Measurements from ENCODE around the gene ERVH48-1.
"Not testable (repeated sequence)": the region's sequence is repeated elsewhere in the genome, so short reads cannot be mapped to it uniquely, and the experiment has no call there.

Gene ERVH48-1

DNA sequence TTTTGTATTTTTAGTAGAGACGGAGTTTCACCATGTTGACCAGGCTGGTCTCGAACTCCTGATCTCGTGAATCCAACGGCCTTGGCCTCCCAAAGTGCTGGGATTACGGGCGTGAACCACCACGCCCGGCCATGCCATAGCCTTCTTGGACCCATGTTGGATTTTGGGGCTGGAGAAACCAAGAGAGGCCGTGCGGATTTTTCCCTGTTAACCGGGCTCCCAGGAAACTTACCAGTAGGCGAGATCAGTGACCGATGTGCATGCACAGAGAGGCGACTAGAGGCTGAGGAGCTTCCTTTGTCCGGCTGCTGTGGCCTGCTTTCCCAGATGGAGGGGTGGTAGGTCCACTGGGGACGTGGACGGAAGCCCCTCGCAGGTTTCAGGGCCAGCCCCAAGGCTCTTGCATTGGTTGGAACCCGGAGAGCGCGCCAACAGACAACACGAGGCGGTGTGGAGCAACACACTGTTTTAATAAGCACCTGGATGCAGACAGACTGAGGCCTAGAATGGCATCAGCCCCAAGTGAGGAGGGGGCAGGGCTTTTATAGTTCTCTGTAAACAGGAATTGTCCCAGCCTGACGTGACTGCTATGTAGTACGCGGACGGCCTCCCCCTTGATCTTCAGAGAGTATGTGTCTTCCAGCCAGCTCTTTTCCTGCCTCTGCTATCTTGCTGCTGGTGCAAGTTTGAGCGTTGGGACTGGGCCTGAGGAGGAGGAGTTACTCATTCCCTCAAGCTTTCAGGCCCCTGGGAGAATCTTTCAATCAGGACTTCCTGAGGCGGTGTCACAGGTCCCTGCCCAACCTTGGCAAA lies at the start of gene ERVH48-1:
TSS of gene ERVH48-1 (minus strand) at position 517 of the 813 bp plus-strand sequence. CDS start 6,624 bp downstream, outside the sequence.
- no peak for DNase-seq (ENCODE audit: extremely low read depth in 1 of 2, low read depth in 1 of 2)

- DNase-seq (ENCODE audit: extremely low read depth in 1 of 2, low read depth in 1 of 2), result peak; percentile 98
Observed at GRCh38 chr21:42973991-42974831, 48.8 kb upstream of the ERVH48-1 start, which contains the start of gene PKNOX1. Gene PKNOX1, plus strand, starts transcription at chr21:42974562. Its CDS starts 29,820 bp downstream, at chr21:43004382.

- DNase-seq (ENCODE audit: extremely low read depth in 1 of 2, low read depth in 1 of 2), result no peak
Observed at GRCh38 chr21:42973309-42973990, 48.0 kb upstream of the ERVH48-1 start.

DNA sequence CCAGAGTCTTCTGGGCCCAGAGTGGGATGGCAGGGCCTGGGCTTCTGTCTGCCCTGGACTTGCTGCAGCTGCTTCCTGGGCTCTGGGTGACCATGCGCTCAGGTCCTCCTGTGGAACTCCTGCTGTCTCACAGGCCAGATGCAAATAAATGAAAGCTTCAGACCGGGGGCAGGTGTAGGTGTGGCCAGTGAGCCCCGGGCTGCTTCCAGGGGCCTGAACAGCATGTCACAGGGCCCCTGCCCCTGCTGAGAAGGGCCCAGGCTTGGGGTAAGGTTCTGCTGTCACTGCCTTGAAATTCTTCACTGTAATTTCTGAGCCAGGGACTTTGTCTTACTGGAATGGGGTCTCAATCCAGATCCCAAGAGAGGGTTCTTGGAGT lies 46.5 kb upstream of the ERVH48-1 start:
- DNase-seq (ENCODE audit: extremely low read depth in 1 of 2, low read depth in 1 of 2), result no peak

- no peak for DNase-seq (ENCODE audit: extremely low read depth in 1 of 2, low read depth in 1 of 2)
Observed at GRCh38 chr21:42970946-42971653, 45.7 kb upstream of the ERVH48-1 start.

- DNase-seq (ENCODE audit: extremely low read depth in 1 of 2, low read depth in 1 of 2), result no peak
Observed at GRCh38 chr21:42969193-42969600, 43.8 kb upstream of the ERVH48-1 start.

GRCh38 chr21:42967616-42968015 lies 42.2 kb upstream of the ERVH48-1 start:
- DNase-seq (ENCODE audit: extremely low read depth in 1 of 2, low read depth in 1 of 2), result not testable (repeated sequence)

DNA sequence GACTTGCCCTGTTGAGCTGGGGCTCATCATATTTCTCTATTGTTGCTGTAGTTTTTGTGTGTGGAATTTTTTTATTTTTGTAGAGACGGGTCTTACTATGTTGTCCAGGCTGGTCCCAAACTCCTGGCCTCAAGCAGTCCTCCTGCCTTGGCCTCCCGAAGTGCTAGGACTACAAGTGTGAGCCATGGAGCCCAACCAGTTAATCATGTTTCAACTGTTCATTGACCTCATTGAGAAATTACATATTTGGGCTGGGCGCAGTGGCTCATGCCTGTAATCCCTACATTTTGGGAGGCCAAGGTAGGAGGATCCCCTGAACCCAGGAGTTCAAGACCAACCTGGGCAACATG lies 39.8 kb upstream of the ERVH48-1 start:
- no peak for DNase-seq (ENCODE audit: extremely low read depth in 1 of 2, low read depth in 1 of 2)

- no peak for DNase-seq (ENCODE audit: extremely low read depth in 1 of 2, low read depth in 1 of 2)
Observed at GRCh38 chr21:42964546-42965210, 39.2 kb upstream of the ERVH48-1 start.

DNA sequence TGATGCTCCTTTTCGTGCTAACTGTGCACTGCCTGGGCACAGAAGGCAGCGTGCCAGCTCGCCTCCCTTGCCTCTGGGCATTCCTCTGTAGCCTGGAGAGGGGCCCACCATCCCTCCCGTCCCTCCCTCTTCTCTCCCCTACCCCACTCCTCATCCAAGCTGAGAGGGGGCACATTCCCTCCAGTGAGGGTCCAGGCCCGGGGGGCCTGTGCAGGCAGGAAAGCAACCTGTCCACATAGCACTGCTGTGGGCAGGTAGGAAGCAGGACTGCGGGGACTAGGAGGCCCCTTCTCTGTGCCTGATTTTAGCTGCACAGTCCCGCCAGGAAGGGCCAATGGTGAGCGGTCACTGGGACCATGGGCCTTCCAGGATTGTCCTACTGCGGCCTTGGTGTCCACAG lies 38.7 kb upstream of the ERVH48-1 start:
- DNase-seq (ENCODE audit: extremely low read depth in 1 of 2, low read depth in 1 of 2), result no peak

- DNase-seq (ENCODE audit: extremely low read depth in 1 of 2, low read depth in 1 of 2), result no peak
Observed at GRCh38 chr21:42962380-42963007, 37.1 kb upstream of the ERVH48-1 start.

DNA sequence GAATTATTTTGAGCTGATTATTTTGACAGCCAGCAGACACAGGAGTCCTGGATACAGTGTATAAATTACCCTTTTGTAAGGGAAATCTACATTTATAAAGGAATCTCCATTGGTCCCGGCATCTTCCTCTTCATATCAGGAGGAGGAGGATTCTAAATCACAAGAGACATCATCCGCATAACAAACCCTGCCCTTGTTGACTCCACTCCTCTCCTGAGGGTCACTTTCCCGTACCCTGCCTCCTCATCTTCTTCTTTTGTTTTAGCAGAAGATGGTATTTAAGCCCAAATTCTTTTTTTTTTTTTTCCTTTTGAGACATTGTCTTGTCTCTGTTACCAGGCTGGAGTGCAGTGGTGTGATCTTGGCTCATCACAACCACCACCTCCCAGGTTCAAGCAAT lies 34.3 kb upstream of the ERVH48-1 start:
- no peak for DNase-seq (ENCODE audit: extremely low read depth in 1 of 2, low read depth in 1 of 2)

DNA sequence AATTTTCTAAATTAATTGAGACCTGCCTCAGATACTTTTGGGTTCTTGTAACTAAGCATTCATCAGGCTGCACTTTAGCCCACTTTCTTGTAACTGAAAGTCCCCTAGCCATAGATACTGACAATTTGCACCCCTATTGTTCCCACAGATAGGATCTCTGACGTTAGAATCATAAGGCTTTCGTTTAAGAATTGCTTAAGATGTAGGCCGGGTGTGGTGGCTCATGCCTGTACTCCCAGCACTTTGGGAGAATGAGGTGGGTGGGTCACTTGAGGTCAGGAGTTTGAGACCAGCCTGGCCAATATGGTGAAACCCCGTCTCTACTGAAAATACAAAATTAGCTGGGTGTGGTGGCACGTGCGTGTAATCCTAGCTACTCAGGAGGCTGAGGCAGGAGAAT lies 32.7 kb upstream of the ERVH48-1 start:
- not testable (repeated sequence) for DNase-seq (ENCODE audit: extremely low read depth in 1 of 2, low read depth in 1 of 2)

- no peak for DNase-seq (ENCODE audit: extremely low read depth in 1 of 2, low read depth in 1 of 2)
Observed at GRCh38 chr21:42956824-42957630, 31.6 kb upstream of the ERVH48-1 start.

DNA sequence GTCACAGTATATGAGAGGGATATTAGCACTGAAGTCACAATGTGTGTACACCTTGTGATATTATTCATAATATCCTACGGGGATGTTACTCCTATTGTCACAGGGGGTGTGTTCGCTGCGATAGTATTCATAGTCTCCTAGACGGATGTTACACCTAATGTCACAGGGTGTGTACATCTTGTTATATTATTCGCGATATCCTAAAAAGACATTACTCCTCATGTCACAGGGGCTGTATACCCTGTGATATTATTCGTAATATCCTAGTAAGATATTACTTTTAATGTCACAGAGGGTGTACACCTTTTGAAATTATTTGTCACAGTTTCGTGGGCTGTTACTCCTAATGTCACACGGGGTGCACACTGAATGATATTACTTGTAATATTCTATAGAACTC lies 25.8 kb upstream of the ERVH48-1 start:
- not testable (repeated sequence) for DNase-seq (ENCODE audit: extremely low read depth in 1 of 2, low read depth in 1 of 2)

- not testable (repeated sequence) for DNase-seq (ENCODE audit: extremely low read depth in 1 of 2, low read depth in 1 of 2)
Observed at GRCh38 chr21:42949094-42949755, 23.8 kb upstream of the ERVH48-1 start.

DNA sequence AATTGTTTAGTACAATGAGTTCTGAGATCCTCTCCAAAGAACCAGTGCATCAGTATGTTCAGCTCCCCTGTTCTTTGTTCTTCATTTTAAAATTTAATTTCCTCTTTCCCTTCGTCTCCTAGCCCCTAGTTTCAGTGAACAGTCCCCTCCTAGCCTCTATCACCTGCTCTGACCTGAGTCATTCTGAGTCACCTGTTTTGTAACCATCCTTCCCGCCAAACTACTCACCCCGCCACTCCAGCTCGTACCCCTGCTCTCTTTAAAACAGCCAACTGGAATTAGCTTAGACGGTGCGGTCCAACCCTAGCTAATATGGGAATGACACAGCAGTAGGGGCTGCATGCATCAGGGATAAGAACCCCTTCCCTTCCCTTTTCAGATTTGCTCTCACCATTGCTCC lies 16.8 kb upstream of the ERVH48-1 start:
- DNase-seq (ENCODE audit: extremely low read depth in 1 of 2, low read depth in 1 of 2), result no peak

DNA sequence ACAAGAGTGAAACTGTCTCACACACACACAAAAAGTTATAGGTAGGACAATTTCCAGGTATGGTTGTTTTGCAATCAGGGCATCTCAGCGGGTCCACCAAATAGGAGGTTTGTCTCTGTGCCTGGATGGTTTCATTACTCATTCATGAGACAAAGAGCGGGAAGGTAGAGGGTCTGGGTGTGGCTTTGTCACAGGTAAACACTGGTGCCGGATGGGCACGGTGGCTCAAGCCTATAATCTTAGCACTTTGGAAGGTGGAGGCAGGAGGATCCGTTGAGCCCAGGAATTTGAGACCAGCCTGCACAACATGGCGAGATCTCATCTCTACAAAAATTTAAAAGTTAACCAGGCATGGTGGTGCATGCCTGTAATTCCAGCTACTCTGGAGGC lies 16.3 kb upstream of the ERVH48-1 start:
- DNase-seq (ENCODE audit: extremely low read depth in 1 of 2, low read depth in 1 of 2), result no peak
